ENCODE measurements around the gene OR10R2.

DNA sequence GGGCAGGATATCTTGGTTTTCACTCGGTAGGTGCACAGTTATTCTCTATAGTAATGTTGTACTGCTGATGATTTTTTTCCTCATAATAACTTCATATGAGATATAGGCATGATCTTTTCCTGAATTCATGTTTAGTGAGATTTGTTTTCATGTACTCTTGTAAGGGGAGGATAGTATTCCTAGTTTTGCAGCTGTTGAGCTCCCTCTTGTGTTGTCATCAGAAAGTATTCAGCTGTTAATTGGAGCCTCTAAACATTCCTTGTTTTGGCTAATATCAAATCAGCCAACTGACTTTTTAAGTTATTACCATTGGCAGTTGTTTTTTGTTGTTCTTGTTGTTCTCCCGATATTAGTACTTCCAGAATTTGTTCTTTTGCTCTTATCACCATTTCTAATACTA lies 24.4 kb downstream of the OR10R2 start:
- no peak for TF ChIP-seq POLR2A (IDR thresholded peaks at IDR 0.05)
- TF ChIP-seq, protein P1, sequence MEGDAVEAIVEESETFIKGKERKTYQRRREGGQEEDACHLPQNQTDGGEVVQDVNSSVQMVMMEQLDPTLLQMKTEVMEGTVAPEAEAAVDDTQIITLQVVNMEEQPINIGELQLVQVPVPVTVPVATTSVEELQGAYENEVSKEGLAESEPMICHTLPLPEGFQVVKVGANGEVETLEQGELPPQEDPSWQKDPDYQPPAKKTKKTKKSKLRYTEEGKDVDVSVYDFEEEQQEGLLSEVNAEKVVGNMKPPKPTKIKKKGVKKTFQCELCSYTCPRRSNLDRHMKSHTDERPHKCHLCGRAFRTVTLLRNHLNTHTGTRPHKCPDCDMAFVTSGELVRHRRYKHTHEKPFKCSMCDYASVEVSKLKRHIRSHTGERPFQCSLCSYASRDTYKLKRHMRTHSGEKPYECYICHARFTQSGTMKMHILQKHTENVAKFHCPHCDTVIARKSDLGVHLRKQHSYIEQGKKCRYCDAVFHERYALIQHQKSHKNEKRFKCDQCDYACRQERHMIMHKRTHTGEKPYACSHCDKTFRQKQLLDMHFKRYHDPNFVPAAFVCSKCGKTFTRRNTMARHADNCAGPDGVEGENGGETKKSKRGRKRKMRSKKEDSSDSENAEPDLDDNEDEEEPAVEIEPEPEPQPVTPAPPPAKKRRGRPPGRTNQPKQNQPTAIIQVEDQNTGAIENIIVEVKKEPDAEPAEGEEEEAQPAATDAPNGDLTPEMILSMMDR (IDR thresholded peaks at IDR 0.05) = no peak
